ENCODE measurements around the gene CATSPERD.

CATSPERD gene

DNA sequence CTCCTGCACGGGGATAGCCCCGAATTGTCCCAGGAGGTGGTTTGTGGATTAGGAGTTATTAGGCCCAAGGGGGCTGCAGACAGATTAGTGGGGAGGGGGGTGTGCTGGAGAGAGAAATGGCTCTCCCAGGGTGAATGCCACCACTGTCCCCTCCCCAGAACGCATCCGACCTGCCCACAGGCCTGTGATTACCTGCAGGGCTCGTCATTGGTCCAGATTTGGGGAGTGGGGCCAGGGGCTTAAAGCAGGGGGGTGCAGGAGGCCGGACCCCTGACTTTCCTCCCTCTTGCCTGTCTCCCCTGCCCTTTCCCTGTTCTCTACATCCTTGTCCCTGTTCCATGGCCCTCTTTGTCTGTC is 85.7 kb downstream of the CATSPERD start:
- no peak for DNase-seq (ENCODE audit: low spot score)

DNA sequence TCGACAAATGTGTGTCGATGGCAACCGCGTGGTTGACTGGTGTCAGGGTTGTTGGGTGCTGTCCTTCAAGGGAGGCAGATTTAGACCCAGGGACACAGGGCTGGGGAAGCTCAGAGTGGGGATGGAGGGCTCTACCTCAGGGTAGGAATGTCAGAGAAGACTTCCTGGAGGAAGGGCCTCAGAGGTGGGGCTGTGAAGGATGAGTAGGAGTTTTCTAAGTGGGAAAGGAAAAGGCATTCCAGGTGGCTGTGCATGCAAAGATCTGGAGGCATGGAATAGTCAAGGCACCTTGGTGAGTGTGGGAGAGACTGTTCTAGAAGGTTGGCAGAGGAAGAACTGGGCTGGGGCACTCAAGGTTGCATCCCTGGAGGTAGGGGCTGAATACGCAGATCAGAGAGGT is 86.5 kb downstream of the CATSPERD start:
- no peak for DNase-seq (ENCODE audit: low spot score)

DNA sequence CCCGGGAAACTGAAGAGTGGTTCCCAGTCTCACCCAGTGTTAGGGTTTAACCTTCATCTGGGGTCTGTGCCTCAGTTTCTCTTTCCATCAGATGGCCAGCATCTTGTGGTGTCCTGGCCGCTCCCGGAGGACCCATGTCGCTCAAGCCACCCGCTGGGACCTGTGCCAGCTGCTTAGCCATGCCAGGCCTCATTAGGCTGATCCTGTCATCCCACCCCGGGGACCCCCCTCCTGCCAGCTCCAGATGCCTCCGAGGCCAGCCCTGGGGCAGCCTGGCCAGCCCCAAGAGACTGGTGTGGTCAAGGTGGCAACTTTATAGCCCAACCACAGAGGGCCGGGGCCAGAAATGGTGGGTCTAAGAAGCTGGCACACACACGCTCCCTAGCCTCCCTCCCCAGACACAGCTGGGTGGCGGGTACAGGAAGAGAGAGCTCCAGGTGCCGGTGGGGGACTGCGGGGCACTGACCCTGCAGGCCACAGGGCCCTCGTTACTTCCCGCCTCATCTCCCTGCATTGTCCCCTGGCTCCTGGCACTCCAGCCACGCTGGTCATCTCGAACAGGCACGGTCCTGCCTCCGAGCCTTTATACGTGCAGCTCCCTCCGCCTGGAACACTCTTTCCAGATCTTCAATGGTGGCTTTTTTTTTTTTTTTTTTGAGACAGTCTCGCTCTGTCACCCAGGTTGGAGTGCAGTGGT is 87.8 kb downstream of the CATSPERD start:
- DNase-seq (ENCODE audit: low spot score), result no peak

DNA sequence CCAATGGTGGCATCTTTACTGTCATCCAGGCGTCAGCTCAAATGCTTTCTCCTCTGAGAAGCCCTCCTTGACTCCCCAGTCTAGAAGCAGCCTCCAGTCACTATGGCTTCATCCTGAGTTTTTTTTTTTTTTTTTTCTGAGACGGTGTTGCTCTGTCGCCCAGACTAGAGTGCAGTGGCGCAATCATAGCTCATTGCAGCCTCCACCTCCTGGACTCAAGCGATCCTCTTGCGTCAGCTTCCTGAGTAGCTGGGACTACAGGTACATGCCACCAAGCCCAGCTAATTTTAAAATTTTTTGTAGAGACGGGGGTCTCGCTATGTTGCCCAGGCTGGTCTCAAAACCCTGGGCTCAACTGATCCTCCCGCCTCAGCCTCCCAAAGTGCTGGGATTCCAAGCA is 88.6 kb downstream of the CATSPERD start:
- DNase-seq (ENCODE audit: low spot score), result no peak

DNA sequence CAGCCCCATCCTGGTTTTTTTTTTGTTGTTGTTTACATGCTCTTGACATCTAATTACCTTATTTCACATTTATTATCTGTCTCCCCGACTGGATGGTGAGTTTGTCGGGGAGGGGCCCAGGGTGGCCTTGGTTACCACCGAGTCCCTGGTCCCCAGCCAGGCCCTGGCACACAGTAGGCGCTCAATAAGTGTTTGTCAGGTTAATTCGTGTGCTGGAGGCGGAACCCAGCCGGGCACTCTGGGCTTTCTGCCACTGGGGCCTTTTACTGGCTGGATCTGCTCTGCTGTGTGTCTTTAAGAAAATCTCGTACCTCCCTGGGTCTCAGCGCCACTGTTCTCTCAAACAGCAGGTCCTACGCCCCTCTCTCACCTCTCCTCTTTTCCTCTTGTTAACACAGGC is 89.0 kb downstream of the CATSPERD start:
- DNase-seq (ENCODE audit: low spot score), result no peak

- DNase-seq (ENCODE audit: low spot score), result no peak
These were observed 90.7 kb downstream of the CATSPERD start for GRCh38 chr19:5811117-5811516.

GRCh38 chr19:5814123-5814851 is 93.8 kb downstream of the CATSPERD start:
- no peak for DNase-seq (ENCODE audit: low spot score)

DNA sequence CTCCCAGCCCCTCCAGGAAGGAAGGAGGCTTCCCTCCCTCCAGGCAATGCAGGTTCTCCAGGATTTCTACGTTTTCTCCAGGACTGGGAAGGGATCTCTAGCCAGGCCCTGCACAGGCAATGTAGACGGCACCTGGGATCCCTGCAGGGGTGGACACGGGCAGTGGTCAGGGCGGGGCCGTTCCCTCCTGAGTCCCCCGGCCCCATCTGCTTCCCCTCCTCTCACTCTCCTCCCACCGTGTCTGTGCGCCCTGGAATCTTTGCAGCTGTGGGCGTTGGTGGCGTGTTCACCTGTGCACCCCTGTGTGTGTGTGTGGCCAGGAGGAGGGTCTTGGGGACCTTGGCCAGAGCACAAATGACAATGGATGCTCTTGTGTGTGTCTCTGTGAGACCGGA is 94.4 kb downstream of the CATSPERD start:
- no peak for DNase-seq (ENCODE audit: low spot score)

DNA sequence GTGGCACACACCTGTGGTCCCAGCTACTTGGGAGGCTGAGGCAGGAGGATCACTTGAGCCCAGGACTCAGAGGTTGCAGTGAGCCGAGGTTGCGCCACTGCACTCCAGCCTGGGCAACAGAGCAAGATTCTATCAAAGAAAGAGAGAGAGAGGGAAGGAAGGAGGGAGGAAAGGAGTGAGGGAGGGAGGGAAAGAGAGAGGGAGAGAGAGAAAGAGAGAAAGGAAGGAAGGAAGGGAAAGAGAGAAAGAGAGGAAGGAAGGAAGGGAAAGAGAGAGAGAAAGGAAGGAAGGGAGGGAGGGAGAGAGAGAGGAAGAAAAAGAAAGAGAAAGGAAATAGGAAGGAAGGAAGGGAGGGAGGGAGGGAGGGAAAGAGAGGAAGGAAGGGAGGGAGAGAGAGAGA is 96.8 kb downstream of the CATSPERD start:
- no peak for DNase-seq (ENCODE audit: low spot score)

- no peak for DNase-seq (ENCODE audit: low spot score)
These were observed 98.2 kb downstream of the CATSPERD start for GRCh38 chr19:5818594-5818993.

- no peak for DNase-seq (ENCODE audit: low spot score)
These were observed 100.3 kb downstream of the CATSPERD start for GRCh38 chr19:5820785-5821184.

DNA sequence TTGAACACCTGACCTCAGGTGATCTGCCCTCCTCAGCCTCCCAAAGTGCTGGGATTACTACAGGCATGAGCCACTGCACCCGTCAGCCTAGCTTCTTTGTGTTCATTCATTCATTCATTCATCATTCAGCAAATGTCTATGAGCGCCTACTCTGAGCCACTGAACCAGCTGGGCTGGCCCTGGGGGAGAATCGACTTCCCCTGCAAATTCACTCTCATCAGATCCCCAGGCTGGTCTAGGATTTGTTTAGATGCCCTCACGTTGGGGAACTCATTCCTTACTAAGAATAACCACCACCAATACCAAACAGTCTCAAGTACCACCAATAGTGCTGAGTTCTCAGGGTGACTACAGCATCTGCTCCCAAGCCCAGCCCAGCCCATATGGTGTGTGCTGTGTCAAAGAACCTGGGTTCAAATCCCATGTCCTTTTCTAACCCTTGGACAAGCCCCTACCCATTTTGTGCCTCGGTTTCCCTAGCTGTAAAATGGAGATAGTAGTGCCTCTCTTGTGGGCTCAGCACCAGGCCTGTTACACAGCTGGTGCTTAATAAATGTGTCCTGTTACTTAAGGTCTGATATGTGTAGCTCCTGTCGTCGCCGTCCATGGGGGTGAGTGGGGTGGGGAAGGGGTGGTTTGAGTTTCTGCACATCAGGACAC is 101.2 kb downstream of the CATSPERD start:
- DNase-seq (ENCODE audit: low spot score), result no peak

DNA sequence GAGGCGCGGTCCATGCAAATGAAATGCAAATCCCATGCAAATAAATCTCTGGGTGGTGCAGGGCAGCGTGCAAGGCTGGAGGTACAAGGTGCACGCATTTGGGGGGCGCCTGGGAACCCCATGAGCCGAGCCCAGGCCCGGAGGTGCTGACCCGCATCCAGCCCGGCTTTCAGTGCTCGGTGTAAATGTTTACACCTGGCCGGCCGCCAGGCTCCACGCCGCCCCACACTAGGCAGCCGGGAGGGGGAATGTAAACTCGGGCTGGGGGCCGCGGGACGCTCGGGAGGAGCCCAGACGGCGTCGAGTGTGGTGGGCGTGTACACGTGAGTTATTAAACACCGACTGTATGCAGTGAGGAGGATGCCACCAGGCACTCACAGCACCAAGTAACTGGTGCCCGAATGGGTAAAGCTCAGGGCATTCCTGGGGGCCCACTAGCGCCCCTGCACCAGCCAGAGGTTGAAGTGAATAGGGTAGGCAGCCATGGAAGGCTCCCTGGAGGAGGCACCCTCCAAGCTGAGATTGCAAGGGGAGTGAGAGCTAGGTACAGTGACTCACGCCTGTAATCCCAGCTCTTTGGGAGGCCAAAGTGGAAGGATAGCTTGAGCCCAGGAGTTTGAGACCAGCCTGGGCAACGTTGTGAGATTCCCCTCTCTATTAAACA is 101.9 kb downstream of the CATSPERD start:
- DNase-seq (ENCODE audit: low spot score), result no peak

DNA sequence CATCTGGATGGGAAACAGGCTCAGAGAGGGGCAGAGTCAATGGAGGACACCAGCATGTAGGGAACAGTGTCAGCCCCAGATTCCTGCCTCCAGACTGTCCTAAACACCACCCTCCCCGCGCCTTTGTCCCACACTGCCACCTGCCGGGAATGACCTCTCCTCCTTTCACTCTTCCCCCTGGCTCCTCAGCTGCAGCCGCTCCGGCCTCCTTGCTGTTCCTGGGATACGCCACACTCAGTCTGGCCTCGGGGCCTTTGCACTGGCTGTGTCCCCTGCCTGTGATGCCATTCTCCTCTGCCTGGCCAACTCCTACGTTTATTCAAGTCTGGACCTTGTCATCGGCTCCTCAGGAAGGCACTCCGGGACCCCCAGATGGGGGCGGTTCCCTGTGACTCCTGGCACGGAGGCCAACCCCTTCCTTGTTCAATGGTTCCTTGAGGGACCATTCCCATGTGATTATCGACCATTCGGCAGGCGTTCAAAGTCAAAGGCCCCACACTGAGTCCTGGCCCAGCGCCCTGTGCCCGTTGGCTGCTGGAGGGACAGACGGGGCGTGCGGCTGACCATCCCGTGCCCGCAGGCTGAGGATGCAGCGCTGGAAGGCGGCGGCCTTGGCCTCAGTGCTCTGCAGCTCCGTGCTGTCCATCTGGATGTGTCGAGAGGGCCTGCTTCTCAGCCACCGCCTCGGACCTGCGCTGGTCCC is 103.3 kb downstream of the CATSPERD start:
- DNase-seq (ENCODE audit: low spot score), result no peak

- DNase-seq (ENCODE audit: low spot score), result no peak
These were observed 104.3 kb downstream of the CATSPERD start for GRCh38 chr19:5824751-5825150.

- DNase-seq (ENCODE audit: low spot score), result no peak
These were observed 104.7 kb downstream of the CATSPERD start for GRCh38 chr19:5825178-5825577.

- no peak for DNase-seq (ENCODE audit: low spot score)
These were observed 106.3 kb downstream of the CATSPERD start for GRCh38 chr19:5826531-5827341.

- no peak for DNase-seq (ENCODE audit: low spot score)
These were observed 107.0 kb downstream of the CATSPERD start for GRCh38 chr19:5827342-5827890.

GRCh38 chr19:5827891-5828660 is 107.6 kb downstream of the CATSPERD start:
- peak; percentile 93 for DNase-seq (ENCODE audit: low spot score)

Measured in CD4-positive, alpha-beta T cell treated with Interleukin-15 for 4 hours (primary cell).